Neutrophil (primary cell): Measurements from ENCODE around the gene ITPR1.

Source experiments
- H3K27ac ChIP-seq: fragments of 200-600 bp; sonication (generic); 2 replicates; pipeline ENCODE4 v1.5.1; 2016; ENCODE audit warnings: mild to moderate bottlenecking, moderate library complexity
- H3K27me3 ChIP-seq: fragments of 200-600 bp; sonication (generic); 2 replicates; pipeline ENCODE4 v1.6.0; 2016; ENCODE audit warnings: mild to moderate bottlenecking
- H3K36me3 ChIP-seq: fragments of 200-600 bp; sonication (generic); 2 replicates; pipeline ENCODE4 v1.5.1; 2017
- H3K4me1 ChIP-seq, 2 experiments: fragments of 200-600 bp in 1 of 2; sonication (generic) in 1 of 2; 1 replicate in 1 of 2; 2 replicates in 1 of 2; pipeline versions ENCODE4 v1.5.1 to v1.6.1; 2013 to 2016; ENCODE audit warnings: low read depth in 1 of 2, low read length in 1 of 2, mild to moderate bottlenecking in 1 of 2, moderate library complexity in 1 of 2; ENCODE audit not compliant: control insufficient read depth in 1 of 2, insufficient read depth in 1 of 2
- H3K4me3 ChIP-seq, 2 experiments: fragments of 200-600 bp in 1 of 2; sonication (generic) in 1 of 2; 1 replicate in 1 of 2; 2 replicates in 1 of 2; pipeline ENCODE4 v1.5.1; 2013 to 2016; ENCODE audit warnings: low read depth in 1 of 2, low read length in 1 of 2, mild to moderate bottlenecking in 1 of 2, moderate library complexity in 1 of 2
- H3K9me3 ChIP-seq: fragments of 200-600 bp; sonication (generic); 2 replicates; pipeline ENCODE4 v1.5.1; 2016
- TF ChIP-seq, protein P1 (sequence below): fragments of 200-600 bp; sonication (generic); IDR thresholded peaks from 2 replicates; pipeline ENCODE4 v1.5.1; 2016; ENCODE audit warnings: antibody characterized with exemption

The ITPR1 gene

DNA sequence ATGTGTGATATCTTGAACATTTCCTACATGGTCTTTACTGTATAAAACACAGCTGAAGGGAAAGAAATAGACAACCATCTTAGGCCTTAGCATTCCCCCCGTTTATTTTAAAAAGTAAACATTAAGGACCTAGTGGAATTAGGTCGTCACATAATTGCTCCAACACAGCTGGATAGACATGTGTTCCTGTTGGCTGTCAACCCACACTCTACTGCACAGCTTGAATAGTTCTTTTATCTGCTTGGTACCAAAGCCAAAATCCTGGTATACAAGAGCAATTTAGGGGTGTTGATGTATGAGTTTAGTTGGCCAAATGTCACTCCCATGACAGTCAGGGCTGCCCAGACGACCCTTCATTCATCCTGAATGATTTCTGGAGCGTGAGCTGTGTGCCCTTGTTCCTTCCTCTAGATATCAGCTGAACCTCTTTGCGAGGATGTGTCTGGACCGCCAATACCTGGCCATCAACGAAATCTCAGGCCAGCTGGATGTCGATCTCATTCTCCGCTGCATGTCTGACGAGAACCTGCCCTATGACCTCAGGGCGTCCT lies 179.7 kb downstream of the ITPR1 start:
- H3K4me3 ChIP-seq = no peak overlapping the region
- H3K27me3 ChIP-seq = no peaks in the 10 kb centered on the region
- no peak overlapping the region for H3K27ac ChIP-seq
- H3K4me1 ChIP-seq = peaks cover 8 to 10% of the 10 kb centered on the region in 2 experiments
- TF ChIP-seq, protein P1, sequence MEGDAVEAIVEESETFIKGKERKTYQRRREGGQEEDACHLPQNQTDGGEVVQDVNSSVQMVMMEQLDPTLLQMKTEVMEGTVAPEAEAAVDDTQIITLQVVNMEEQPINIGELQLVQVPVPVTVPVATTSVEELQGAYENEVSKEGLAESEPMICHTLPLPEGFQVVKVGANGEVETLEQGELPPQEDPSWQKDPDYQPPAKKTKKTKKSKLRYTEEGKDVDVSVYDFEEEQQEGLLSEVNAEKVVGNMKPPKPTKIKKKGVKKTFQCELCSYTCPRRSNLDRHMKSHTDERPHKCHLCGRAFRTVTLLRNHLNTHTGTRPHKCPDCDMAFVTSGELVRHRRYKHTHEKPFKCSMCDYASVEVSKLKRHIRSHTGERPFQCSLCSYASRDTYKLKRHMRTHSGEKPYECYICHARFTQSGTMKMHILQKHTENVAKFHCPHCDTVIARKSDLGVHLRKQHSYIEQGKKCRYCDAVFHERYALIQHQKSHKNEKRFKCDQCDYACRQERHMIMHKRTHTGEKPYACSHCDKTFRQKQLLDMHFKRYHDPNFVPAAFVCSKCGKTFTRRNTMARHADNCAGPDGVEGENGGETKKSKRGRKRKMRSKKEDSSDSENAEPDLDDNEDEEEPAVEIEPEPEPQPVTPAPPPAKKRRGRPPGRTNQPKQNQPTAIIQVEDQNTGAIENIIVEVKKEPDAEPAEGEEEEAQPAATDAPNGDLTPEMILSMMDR = no peak
- H3K36me3 ChIP-seq = no peaks in the 10 kb centered on the region
- H3K9me3 ChIP-seq = no peaks in the 10 kb centered on the region

DNA sequence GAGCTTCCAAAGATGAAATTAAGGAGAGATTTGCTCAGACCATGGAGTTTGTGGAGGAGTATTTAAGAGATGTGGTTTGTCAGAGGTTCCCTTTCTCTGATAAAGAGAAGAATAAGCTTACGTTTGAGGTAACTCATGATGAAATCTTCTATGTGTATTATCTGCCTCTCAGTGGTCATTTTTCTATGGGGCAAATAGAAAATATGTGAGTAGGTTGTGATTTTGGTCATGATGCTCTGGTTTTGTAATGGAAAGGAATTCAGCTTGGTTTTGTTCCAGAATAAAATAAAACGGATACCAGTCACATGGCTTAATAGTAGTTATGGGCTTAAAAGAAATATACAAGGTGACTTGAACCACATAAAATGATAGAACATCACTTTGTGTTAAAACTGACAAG lies 181.1 kb downstream of the ITPR1 start:
- Histone ChIP-seq H3K4me1 (peaks cover 2 to 4% of the 10 kb centered on the region in 2 experiments), H3K4me3 (no peak overlapping the region), H3K9me3 (no peaks in the 10 kb centered on the region), H3K27me3 (no peaks in the 10 kb centered on the region), H3K36me3 (no peaks in the 10 kb centered on the region), H3K27ac (no peak overlapping the region)
- TF ChIP-seq, protein P1 = no peak

DNA sequence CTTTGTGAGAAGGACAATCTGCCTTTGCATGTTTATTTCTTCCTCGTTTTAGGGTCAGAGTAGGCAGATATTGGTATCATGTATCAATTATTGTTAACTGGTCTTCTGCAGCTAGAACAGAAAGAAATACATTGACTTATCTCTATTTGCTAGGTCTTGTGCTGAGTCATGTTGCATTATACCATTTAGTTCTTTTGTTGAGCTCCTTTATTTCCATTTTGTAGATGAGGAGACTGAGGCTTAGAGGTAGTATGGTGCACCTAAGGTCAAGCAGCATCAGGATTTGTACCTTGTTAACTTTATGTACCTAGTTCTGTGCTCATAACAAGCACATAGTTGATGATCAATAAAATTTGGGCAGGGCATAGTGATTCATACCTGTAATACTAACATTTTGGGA lies 182.6 kb downstream of the ITPR1 start:
- no peak overlapping the region for H3K4me3 ChIP-seq
- no peak overlapping the region for H3K27ac ChIP-seq
- TF ChIP-seq, protein P1 = no peak
- H3K4me1 ChIP-seq = no peaks in the 10 kb centered on the region
- no peaks in the 10 kb centered on the region for H3K9me3 ChIP-seq
- no peaks in the 10 kb centered on the region for H3K27me3 ChIP-seq
- H3K36me3 ChIP-seq = no peaks in the 10 kb centered on the region

DNA sequence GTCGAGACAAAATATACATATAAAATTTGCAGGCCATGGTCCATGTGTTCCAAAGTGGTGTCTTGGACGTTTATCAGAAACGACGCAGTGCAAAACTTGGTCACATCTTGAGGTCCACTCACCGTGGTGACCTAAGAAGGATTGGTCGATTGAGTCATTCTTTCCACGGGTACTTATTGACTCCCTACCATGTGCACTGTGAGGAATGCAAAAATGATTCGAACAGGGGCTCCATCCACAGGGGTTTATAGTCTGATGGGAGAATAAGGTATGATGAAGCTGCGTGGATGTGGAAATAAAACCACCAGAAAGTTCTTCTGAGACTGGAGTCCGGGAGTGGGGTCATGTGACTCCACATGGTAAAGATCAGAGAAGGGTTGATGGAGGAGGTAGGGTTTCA lies 185.2 kb downstream of the ITPR1 start:
- TF ChIP-seq, protein P1 = no peak
- H3K27ac ChIP-seq = no peak overlapping the region
- H3K27me3 ChIP-seq = no peaks in the 10 kb centered on the region
- H3K9me3 ChIP-seq = no peaks in the 10 kb centered on the region
- no peaks in the 10 kb centered on the region for H3K4me1 ChIP-seq
- H3K4me3 ChIP-seq = no peak overlapping the region
- peaks cover 3% of the 10 kb centered on the region for H3K36me3 ChIP-seq

DNA sequence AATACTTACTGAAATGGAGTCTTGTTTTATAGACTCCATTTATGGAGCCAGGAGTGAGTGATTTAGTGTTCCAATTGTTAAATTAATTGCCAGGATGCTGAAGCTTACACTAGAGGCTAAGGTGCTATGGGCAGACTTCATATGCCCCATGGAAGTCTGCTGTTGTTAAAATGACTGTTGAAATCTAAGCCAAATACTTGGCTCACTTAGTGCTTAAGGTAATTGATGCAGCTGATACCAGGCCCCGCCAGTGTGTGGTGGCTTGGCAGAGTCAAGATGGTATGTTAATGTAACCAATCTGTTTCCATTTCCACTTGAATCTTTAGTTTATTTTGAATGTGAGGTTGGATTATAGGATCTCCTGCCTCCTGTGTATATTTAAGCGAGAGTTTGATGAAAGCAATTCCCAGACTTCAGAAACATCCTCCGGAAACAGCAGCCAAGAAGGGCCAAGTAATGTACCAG lies 187.1 kb downstream of the ITPR1 start:
- Histone ChIP-seq H3K27ac (no peak overlapping the region), H3K4me3 (no peak overlapping the region), H3K36me3 (peaks cover 13% of the 10 kb centered on the region), H3K4me1 (no peaks in the 10 kb centered on the region), H3K9me3 (no peaks in the 10 kb centered on the region), H3K27me3 (no peaks in the 10 kb centered on the region)
- TF ChIP-seq, protein P1 = no peak

DNA sequence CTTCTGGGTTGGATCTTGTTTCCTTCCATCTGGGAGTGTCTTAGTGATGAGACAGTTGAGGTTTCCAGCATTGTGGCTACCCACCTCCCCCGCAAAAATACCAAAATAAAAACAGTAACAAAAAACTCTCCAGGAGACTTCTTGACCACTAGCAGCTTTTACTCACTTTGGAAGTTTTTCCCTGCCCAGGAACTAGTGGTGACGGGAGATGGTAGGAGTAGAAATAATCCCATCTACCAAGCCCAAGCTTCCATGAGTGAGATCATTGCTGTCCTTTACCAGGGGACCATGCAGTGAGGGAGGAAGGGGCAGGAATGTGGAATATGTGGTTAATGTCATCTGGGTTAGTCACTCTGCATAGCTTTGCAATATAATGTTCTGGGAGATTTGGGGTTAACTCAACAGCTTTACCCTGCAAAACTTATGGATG lies 187.7 kb downstream of the ITPR1 start:
- Histone ChIP-seq H3K27me3 (no peaks in the 10 kb centered on the region), H3K4me3 (no peak overlapping the region), H3K36me3 (peaks cover 19% of the 10 kb centered on the region), H3K27ac (no peak overlapping the region), H3K9me3 (no peaks in the 10 kb centered on the region), H3K4me1 (no peaks in the 10 kb centered on the region)
- TF ChIP-seq, protein P1 = no peak
